Heart left ventricle (tissue), 16 donors: ENCODE results near the gene SYNDIG1. TPM values are rescaled to one million over a fixed set of nuclear protein-coding genes. Genes with fewer than 3 reads are reported as not detected.

Source experiments
- ATAC-seq, 4 donors: fragments of 200-7000 bp; cut with Tn5 transposase; one replicate each; pipeline ENCODE4 v1.9.1; 2020 to 2022; ENCODE audit warnings: moderate library complexity in 4 of 4, mild to moderate bottlenecking in 3 of 4, moderate number of reproducible peaks in 1 of 4
- DNase-seq, 5 donors: peaks; one replicate each; pipeline ENCODE4 v3.0.0-alpha.2; 2020
- H3K27ac ChIP-seq, 12 donors: fragments of 200-600 bp; sonication (generic) in 4 of 12; one replicate each; pipeline versions ENCODE4 v1.5.0 to v1.8.0; 2016 to 2022; ENCODE audit warnings: mild to moderate bottlenecking in 2 of 12
- H3K27me3 ChIP-seq, 9 donors: fragments of 200-600 bp; sonication (generic) in 2 of 9; one replicate each; pipeline versions ENCODE4 v1.5.1 to v1.8.0; 2016 to 2022; ENCODE audit warnings: mild to moderate bottlenecking in 3 of 9
- H3K36me3 ChIP-seq, 9 donors: fragments of 200-600 bp; sonication (generic) in 2 of 9; one replicate each; pipeline versions ENCODE4 v1.5.0 to v1.8.0; 2018 to 2022; ENCODE audit warnings: mild to moderate bottlenecking in 2 of 9
- H3K4me1 ChIP-seq, 12 donors: fragments of 200-600 bp; sonication (generic) in 4 of 12; one replicate each; pipeline versions ENCODE4 v1.5.0 to v1.8.0; 2016 to 2022; ENCODE audit warnings: mild to moderate bottlenecking in 3 of 12
- H3K4me3 ChIP-seq, 12 donors: fragments of 200-600 bp; sonication (generic) in 4 of 12; one replicate each; pipeline versions ENCODE4 v1.5.0 to v1.8.0; 2017 to 2022; ENCODE audit warnings: mild to moderate bottlenecking in 9 of 12, moderate library complexity in 4 of 12
- H3K9me3 ChIP-seq, 12 donors: fragments of 200-600 bp; sonication (generic) in 4 of 12; one replicate each; pipeline versions ENCODE4 v1.5.0 to v1.8.0; 2016 to 2022; ENCODE audit warnings: mild to moderate bottlenecking in 1 of 12
- POLR2A ChIP-seq, 2 donors: fragments of 450-650 bp; IDR thresholded peaks; one replicate each; pipeline ENCODE4 v1.6.1; 2017; ENCODE audit warnings: antibody characterized with exemption in 2 of 2, mild to moderate bottlenecking in 2 of 2, moderate library complexity in 2 of 2
- WGBS, 4 donors: extraction: QIAGEN DNeasy Blood & Tissue Kit in 2 of 4; methylation state at CpG; one replicate each; pipeline versions ENCODE4 v1.1.5 to v1.1.7; 2013 to 2018; 5-methylcytosine and 5-hydroxymethylcytosine counted together
- intact Hi-C, 10 donors: fragments of 100-400 bp; cut with DNase I; formaldehyde crosslinking; loops; one replicate each; pipeline versions ENCODE4 v1.11.1 to v1.14.2; 2022
- polyA plus RNA-seq, 2 donors: library from polyadenylated mRNA; stranded (reverse); fragments of 200-250 nt; gene quantifications; one replicate each; pipeline ENCODE4 v1.2.3, GENCODE V29; 2013
- total RNA-seq, 9 donors: library from RNA; depleted of rRNA in 2 of 9; stranded (reverse); fragments of >200 nt in 2 of 9; fragmentation: NEBNext Ultra II Directional in 3 of 9; extraction: Animal tissue kit (Norgen Biotek cat#: 25700) in 3 of 9; gene quantifications; one replicate each; pipeline versions ENCODE4 v1.1.0 to v1.2.4, GENCODE V29; 2016 to 2023
- TF ChIP-seq, protein P1 (sequence below), 12 donors: fragments of 200-600 bp; sonication (generic) in 4 of 12; IDR thresholded peaks; one replicate each; pipeline versions ENCODE4 v1.5.0 to v1.8.0; 2018 to 2022; ENCODE audit warnings: antibody characterized with exemption in 12 of 12, mild to moderate bottlenecking in 5 of 12
- donor health status: ischemic (EF 13 %, LVEDD 7.1; RV severe dilation, severe dysfunction).
- donor health status: healthy with polysubstance abuse.
- donor health status: DM: no; HTN: yes; CAD: no.
- donor health status: DM: no; HTN: no; CAD: no.
- donor health status: ischemic (EF 25% LVEDD 6.9; RV normal size, moderate dysfunction).
- donor health status: ischemic (EF 25% LVEDD 5.7; RV mildly dilated, moderate dysfunction).
- donor health status: healthy.
- donor health status: DM: yes; HTN: yes; CAD: no.
- donor health status: ischemic (EF 35%, LVEDD 5.7; RV mildly dilated, moderate dysfunction).
- donor health status: nonischemic (EF 11% LVEDD 7.7; RV severe dilation, severe dysfunction).
- donor health status: DM: yes; HTN: yes; CAD: no.
- donor health status: PGD.
- donor health status: ischemic (EF 29% LVEDD 5.4; RV normal size, mild dysfunction).
- donor health status: nonischemic (EF 23%, LVEDD 6.1; RV moderate dilation, normal function).

SYNDIG1 gene
- total and polyA plus RNA-seq, 11 donors = 8.4 to 41.8 (median 23.0) TPM

DNA sequence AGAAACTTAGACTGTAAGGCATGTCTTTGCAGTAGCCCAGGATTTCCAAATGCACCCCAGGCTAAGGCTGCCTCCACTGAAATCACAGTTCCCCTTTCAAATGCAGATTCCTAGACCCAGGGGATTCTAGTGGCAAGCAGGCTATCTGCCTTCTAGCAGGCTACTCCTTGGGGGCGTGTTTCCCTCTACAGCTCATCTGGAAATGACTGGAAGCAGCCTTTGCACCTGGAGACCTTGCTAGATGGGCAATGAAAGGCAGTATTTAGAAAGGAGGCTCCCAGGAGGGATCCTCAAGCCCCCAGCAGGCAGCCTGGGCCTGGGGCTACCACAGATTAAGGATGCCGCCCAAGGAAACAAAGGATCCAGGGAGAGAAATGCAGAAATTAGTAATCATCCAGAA is 26.0 kb upstream of the SYNDIG1 start:
- TF ChIP-seq, protein P1, sequence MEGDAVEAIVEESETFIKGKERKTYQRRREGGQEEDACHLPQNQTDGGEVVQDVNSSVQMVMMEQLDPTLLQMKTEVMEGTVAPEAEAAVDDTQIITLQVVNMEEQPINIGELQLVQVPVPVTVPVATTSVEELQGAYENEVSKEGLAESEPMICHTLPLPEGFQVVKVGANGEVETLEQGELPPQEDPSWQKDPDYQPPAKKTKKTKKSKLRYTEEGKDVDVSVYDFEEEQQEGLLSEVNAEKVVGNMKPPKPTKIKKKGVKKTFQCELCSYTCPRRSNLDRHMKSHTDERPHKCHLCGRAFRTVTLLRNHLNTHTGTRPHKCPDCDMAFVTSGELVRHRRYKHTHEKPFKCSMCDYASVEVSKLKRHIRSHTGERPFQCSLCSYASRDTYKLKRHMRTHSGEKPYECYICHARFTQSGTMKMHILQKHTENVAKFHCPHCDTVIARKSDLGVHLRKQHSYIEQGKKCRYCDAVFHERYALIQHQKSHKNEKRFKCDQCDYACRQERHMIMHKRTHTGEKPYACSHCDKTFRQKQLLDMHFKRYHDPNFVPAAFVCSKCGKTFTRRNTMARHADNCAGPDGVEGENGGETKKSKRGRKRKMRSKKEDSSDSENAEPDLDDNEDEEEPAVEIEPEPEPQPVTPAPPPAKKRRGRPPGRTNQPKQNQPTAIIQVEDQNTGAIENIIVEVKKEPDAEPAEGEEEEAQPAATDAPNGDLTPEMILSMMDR (IDR thresholded peaks at IDR 0.05) = no peak
- TF ChIP-seq POLR2A (IDR thresholded peaks at IDR 0.05) = no peak
- no peak overlapping the region for H3K27ac ChIP-seq
- peaks cover 0 to 4% (median 0%) of the 10 kb centered on the region in 9 donors for H3K27me3 ChIP-seq
- ATAC-seq (no peak), DNase-seq (no peak)
- H3K4me3 ChIP-seq = no peak overlapping the region
- no peaks in the 10 kb centered on the region for H3K36me3 ChIP-seq
- no peaks in the 10 kb centered on the region for H3K4me1 ChIP-seq
- no peaks in the 10 kb centered on the region for H3K9me3 ChIP-seq
- WGBS, 4 donors = 81 to 91% (median 84%) methylated on average over 2 of the region's 2 CpGs
- intact Hi-C loops = no loop called here

DNA sequence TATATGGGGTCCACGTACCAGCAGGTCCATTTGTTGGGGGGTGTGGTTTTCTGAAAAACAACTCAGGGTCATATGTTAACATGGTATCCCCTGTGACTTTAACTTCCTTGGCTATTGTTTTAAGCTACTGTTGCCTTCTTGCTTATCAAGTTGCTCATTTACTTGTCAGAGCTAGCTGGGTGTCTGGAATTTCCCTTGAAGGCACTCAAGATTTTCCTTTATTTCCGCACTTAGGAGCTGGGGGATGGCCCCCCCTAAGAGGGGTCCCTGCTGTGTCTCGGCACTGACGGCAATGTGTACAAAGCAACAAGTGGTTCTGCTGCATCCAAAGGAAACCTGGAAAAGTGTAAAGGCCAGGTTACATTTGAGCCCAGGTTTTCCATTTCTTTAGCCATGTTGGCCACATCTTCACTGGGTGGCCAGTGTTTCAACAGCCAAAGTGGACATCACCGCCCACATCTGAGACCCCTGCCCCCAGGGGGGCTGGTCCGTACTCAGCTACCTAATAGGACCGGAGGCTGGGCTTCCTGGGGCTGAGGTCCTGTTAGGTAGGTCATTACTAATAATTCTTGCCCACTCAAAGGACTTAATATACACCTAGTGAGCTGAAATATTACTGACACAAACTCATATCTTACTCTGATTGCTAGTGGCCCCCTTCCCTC is 24.8 kb upstream of the SYNDIG1 start:
- Histone ChIP-seq H3K27ac (no peak overlapping the region), H3K27me3 (peaks cover 0 to 4% (median 0%) of the 10 kb centered on the region in 9 donors), H3K4me3 (no peak overlapping the region), H3K4me1 (no peaks in the 10 kb centered on the region), H3K36me3 (no peaks in the 10 kb centered on the region), H3K9me3 (no peaks in the 10 kb centered on the region)
- ATAC-seq (no peak), DNase-seq (no peak)
- TF ChIP-seq, protein P1 (IDR thresholded peaks at IDR 0.05) = no peak
- WGBS, 4 donors = 60 to 68% (median 64%) methylated on average over 6 to 7 of the region's 7 CpGs
- intact Hi-C loops = no loop called here

DNA sequence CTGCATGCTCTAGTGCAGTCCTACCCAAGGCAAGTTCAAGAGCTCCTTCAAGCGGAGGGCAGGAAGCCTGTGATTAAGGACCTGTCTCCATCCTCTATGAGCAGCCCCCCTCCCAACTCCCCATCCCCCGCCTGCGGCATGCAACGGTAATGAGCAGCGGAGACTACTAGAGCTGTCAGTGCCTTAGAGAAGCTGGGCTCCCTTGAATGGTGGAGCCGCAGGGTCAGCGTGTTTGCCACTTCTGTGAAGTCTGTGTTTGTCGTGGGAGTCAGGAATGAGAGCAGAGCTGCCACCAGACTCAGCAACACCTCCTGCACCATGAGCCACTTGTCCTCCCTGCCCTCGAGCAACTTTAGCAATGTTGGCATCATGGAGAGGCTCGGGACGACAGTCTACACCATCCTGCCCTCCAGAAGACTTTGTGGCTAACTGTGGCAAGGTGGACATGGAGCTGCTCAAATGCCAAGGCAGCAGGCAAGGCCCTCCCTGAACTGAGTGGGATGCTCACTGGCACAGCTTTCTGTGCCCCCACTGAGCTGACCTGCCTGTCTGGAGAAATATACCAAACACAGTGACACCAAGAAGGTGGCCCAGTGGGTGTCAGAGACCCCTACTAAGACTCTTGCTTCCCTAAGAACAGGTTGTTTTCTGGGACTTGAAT is 23.8 kb upstream of the SYNDIG1 start:
- no peak for DNase-seq
- Histone ChIP-seq H3K4me1 (no peaks in the 10 kb centered on the region), H3K27me3 (peaks cover 0 to 4% (median 0%) of the 10 kb centered on the region in 9 donors), H3K4me3 (no peak overlapping the region), H3K27ac (no peak overlapping the region), H3K9me3 (no peaks in the 10 kb centered on the region), H3K36me3 (no peaks in the 10 kb centered on the region)
- WGBS, 4 donors = 46 to 71% (median 59%) methylated on average over 8 to 11 of the region's 11 CpGs
- no peak for ATAC-seq
- intact Hi-C loops = no loop called here
- no peak for TF ChIP-seq POLR2A (IDR thresholded peaks at IDR 0.05)
- TF ChIP-seq, protein P1 (IDR thresholded peaks at IDR 0.05) = no peak

DNA sequence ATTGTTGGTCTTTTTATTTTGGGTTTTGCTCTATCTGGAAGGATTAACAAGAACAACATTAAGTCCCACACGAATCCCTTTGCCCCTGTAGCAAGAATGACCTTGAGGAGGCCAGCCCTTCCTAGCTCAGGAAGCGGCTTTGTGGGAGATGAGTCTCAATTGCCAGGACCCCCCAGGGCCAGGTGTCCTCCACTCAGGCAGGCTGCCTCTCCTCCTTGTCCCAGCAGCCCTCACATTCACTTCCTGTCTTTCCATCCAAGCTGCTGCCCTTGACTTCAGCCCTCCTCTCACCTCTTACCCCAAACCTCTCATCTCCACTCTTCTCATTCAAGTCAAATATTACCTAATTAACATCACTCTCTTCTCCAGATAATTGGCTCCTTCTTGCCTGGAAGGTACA is 22.6 kb upstream of the SYNDIG1 start:
- Histone ChIP-seq H3K36me3 (no peaks in the 10 kb centered on the region), H3K27me3 (peaks cover 0 to 4% (median 0%) of the 10 kb centered on the region in 9 donors), H3K27ac (no peak overlapping the region), H3K9me3 (no peaks in the 10 kb centered on the region), H3K4me1 (no peaks in the 10 kb centered on the region), H3K4me3 (no peak overlapping the region)
- no peak for TF ChIP-seq POLR2A (IDR thresholded peaks at IDR 0.05)
- TF ChIP-seq, protein P1 (IDR thresholded peaks at IDR 0.05) = no peak
- no peak for DNase-seq
- WGBS, 4 donors = 71 to 76% (median 73%) methylated on average over 2 of the region's 2 CpGs
- intact Hi-C loops = no loop called here
- ATAC-seq = no peak
